Heart left ventricle (tissue), 16 donors: ENCODE results near the gene MYL6B. TPM values are rescaled to one million over a fixed set of nuclear protein-coding genes. Genes with fewer than 3 reads are reported as not detected.
"Not testable (repeated sequence)": the region's sequence is repeated elsewhere in the genome, so short reads cannot be mapped to it uniquely, and the experiment has no call there.

Source experiments
- ATAC-seq, 4 donors: fragments of 200-7000 bp; cut with Tn5 transposase; one replicate each; pipeline ENCODE4 v1.9.1; 2020 to 2022; ENCODE audit warnings: moderate library complexity in 4 of 4, mild to moderate bottlenecking in 3 of 4, moderate number of reproducible peaks in 1 of 4
- DNase-seq, 5 donors: peaks; one replicate each; pipeline ENCODE4 v3.0.0-alpha.2; 2020
- H3K27ac ChIP-seq, 12 donors: fragments of 200-600 bp; sonication (generic) in 4 of 12; one replicate each; pipeline versions ENCODE4 v1.5.0 to v1.8.0; 2016 to 2022; ENCODE audit warnings: mild to moderate bottlenecking in 2 of 12
- H3K27me3 ChIP-seq, 9 donors: fragments of 200-600 bp; sonication (generic) in 2 of 9; one replicate each; pipeline versions ENCODE4 v1.5.1 to v1.8.0; 2016 to 2022; ENCODE audit warnings: mild to moderate bottlenecking in 3 of 9
- H3K36me3 ChIP-seq, 9 donors: fragments of 200-600 bp; sonication (generic) in 2 of 9; one replicate each; pipeline versions ENCODE4 v1.5.0 to v1.8.0; 2018 to 2022; ENCODE audit warnings: mild to moderate bottlenecking in 2 of 9
- H3K4me1 ChIP-seq, 12 donors: fragments of 200-600 bp; sonication (generic) in 4 of 12; one replicate each; pipeline versions ENCODE4 v1.5.0 to v1.8.0; 2016 to 2022; ENCODE audit warnings: mild to moderate bottlenecking in 3 of 12
- H3K4me3 ChIP-seq, 12 donors: fragments of 200-600 bp; sonication (generic) in 4 of 12; one replicate each; pipeline versions ENCODE4 v1.5.0 to v1.8.0; 2017 to 2022; ENCODE audit warnings: mild to moderate bottlenecking in 9 of 12, moderate library complexity in 4 of 12
- H3K9me3 ChIP-seq, 12 donors: fragments of 200-600 bp; sonication (generic) in 4 of 12; one replicate each; pipeline versions ENCODE4 v1.5.0 to v1.8.0; 2016 to 2022; ENCODE audit warnings: mild to moderate bottlenecking in 1 of 12
- POLR2A ChIP-seq, 2 donors: fragments of 450-650 bp; IDR thresholded peaks; one replicate each; pipeline ENCODE4 v1.6.1; 2017; ENCODE audit warnings: antibody characterized with exemption in 2 of 2, mild to moderate bottlenecking in 2 of 2, moderate library complexity in 2 of 2
- WGBS, 4 donors: extraction: QIAGEN DNeasy Blood & Tissue Kit in 2 of 4; methylation state at CpG; one replicate each; pipeline versions ENCODE4 v1.1.5 to v1.1.7; 2013 to 2018; 5-methylcytosine and 5-hydroxymethylcytosine counted together
- intact Hi-C, 10 donors: fragments of 100-400 bp; cut with DNase I; formaldehyde crosslinking; loops; one replicate each; pipeline versions ENCODE4 v1.11.1 to v1.14.2; 2022
- polyA plus RNA-seq, 2 donors: library from polyadenylated mRNA; stranded (reverse); fragments of 200-250 nt; gene quantifications; one replicate each; pipeline ENCODE4 v1.2.3, GENCODE V29; 2013
- total RNA-seq, 9 donors: library from RNA; depleted of rRNA in 2 of 9; stranded (reverse); fragments of >200 nt in 2 of 9; fragmentation: NEBNext Ultra II Directional in 3 of 9; extraction: Animal tissue kit (Norgen Biotek cat#: 25700) in 3 of 9; gene quantifications; one replicate each; pipeline versions ENCODE4 v1.1.0 to v1.2.4, GENCODE V29; 2016 to 2023
- TF ChIP-seq, protein P1 (sequence below), 12 donors: fragments of 200-600 bp; sonication (generic) in 4 of 12; IDR thresholded peaks; one replicate each; pipeline versions ENCODE4 v1.5.0 to v1.8.0; 2018 to 2022; ENCODE audit warnings: antibody characterized with exemption in 12 of 12, mild to moderate bottlenecking in 5 of 12
- donor health status: ischemic (EF 13 %, LVEDD 7.1; RV severe dilation, severe dysfunction).
- donor health status: healthy with polysubstance abuse.
- donor health status: DM: no; HTN: yes; CAD: no.
- donor health status: DM: no; HTN: no; CAD: no.
- donor health status: ischemic (EF 25% LVEDD 6.9; RV normal size, moderate dysfunction).
- donor health status: ischemic (EF 25% LVEDD 5.7; RV mildly dilated, moderate dysfunction).
- donor health status: healthy.
- donor health status: DM: yes; HTN: yes; CAD: no.
- donor health status: ischemic (EF 35%, LVEDD 5.7; RV mildly dilated, moderate dysfunction).
- donor health status: nonischemic (EF 11% LVEDD 7.7; RV severe dilation, severe dysfunction).
- donor health status: DM: yes; HTN: yes; CAD: no.
- donor health status: PGD.
- donor health status: ischemic (EF 29% LVEDD 5.4; RV normal size, mild dysfunction).
- donor health status: nonischemic (EF 23%, LVEDD 6.1; RV moderate dilation, normal function).

MYL6B gene
- total and polyA plus RNA-seq, 11 donors, result 27.5 to 65.9 (median 41.1) TPM

DNA sequence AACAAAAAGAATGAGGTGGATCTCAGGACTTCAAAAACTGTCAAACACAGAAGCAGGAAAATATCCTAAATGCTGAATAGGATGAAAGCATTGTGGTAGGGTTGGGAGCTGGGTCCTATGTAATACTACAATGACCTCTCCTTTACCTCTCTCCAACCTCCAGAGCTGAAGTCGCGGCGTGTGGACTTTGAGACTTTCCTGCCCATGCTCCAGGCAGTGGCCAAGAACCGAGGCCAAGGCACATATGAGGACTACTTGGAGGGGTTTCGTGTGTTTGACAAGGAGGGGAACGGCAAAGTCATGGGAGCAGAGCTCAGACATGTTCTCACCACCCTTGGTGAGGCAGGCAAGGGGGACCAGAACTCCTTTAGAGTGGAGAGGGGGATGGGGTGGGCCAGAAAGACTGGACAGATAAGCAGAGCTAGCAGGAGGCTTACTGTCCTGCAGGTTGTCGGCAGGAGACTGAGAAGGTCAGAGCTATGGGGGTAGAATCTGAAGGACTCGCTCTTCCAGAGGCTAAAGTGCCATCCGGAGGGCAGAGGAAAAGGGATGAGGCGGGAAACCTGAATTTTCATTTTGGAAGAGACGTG lies 3.0 kb downstream of the MYL6B start:
- Histone ChIP-seq H3K4me1 (peaks cover 4 to 46% (median 32%) of the 10 kb centered on the region in 12 donors), H3K36me3 (peaks cover 0 to 12% (median 10%) of the 10 kb centered on the region in 9 donors), H3K27ac (no peak overlapping the region), H3K9me3 (no peaks in the 10 kb centered on the region), H3K27me3 (no peaks in the 10 kb centered on the region), H3K4me3 (no peak overlapping the region)
- TF ChIP-seq, protein P1, sequence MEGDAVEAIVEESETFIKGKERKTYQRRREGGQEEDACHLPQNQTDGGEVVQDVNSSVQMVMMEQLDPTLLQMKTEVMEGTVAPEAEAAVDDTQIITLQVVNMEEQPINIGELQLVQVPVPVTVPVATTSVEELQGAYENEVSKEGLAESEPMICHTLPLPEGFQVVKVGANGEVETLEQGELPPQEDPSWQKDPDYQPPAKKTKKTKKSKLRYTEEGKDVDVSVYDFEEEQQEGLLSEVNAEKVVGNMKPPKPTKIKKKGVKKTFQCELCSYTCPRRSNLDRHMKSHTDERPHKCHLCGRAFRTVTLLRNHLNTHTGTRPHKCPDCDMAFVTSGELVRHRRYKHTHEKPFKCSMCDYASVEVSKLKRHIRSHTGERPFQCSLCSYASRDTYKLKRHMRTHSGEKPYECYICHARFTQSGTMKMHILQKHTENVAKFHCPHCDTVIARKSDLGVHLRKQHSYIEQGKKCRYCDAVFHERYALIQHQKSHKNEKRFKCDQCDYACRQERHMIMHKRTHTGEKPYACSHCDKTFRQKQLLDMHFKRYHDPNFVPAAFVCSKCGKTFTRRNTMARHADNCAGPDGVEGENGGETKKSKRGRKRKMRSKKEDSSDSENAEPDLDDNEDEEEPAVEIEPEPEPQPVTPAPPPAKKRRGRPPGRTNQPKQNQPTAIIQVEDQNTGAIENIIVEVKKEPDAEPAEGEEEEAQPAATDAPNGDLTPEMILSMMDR (IDR thresholded peaks at IDR 0.05), result no peak
- no peak for TF ChIP-seq POLR2A (IDR thresholded peaks at IDR 0.05)
- 86 to 94% (median 91%) methylated on average over 11 of the region's 11 CpGs for WGBS, 4 donors
- DNase-seq (no peak), ATAC-seq (no peak)
- intact Hi-C loops, result loop anchor here in 4 of 10 donors (5.0 kb wide), 2 partner anchors 33 to 38 kb away; partner anchors contain the start of genes RPL41 (in 3 of the 4) and ZC3H10 (in 3 of the 4)

- Histone ChIP-seq H3K4me1 (peaks cover 8 to 46% (median 41%) of the 10 kb centered on the region in 12 donors), H3K27ac (peak overlapping the region; percentile 92 to 99 (median 98)), H3K36me3 (peaks cover 0 to 25% (median 23%) of the 10 kb centered on the region in 9 donors), H3K4me3 (peak overlapping the region in 11 of 12 donors; percentile 22 to 98 (median 93))
- H3K9me3 ChIP-seq, ATAC-seq, H3K27me3 ChIP-seq, DNase-seq: not testable (repeated sequence)
- 94 to 97% (median 95%) methylated on average over 21 of the region's 21 CpGs for WGBS, 4 donors
- intact Hi-C loops, result loop anchor here in 5 of 10 donors (1.0 to 5.0 kb wide), 3 partner anchors 28 to 39 kb away; partner anchors contain the start of genes RPL41 (in 3 of the 5), ZC3H10 (in 3 of the 5) and ESYT1 (in 1 of the 5)
These were observed 4.2 kb downstream of the MYL6B start for GRCh38 chr12:56156464-56157200.

DNA sequence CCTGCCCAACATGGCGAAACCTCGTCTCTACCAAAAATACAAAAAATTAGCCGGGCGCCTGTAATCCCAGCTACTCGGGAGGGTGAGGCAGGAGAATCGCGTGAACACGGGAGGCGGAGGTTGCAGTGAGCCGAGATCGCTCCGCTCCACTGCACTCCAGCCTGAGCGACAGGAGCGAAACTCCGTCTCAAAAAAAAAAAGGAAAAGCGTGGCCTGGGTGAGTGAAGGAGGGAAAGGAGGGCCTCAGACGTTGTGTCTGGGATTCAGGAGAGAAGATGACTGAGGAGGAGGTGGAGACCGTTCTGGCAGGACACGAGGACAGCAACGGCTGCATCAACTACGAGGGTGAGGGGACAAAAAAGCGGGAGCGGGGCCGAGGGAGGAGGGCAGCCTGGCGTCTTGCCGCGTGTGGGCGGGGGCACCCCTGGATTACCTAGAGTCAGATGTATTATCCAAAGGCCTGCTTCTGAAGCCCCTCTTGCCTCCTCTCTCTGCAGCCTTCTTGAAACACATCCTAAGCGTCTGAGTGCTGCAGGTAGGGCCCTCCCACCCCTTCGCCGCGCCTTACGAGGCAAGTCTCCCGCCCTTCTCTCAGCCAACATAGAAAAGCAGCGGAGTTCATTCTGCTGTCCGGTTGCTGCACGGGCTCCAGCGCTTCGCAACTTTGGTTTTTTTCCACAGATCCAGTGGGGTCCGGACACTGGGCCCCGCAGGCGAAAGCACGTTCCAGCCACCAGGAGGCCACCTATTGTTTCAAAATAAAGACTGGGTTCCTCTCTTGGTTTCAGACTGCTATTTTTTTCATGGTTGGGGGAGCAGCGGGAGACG lies 5.0 kb downstream of the MYL6B start:
- intact Hi-C loops, result loop anchor here in 9 of 10 donors (1.0 to 5.0 kb wide), 7 partner anchors 29 to 40 kb away; partner anchors contain the start of genes ZC3H10 (in 6 of the 9), RPL41 (in 3 of the 9), ESYT1 (in 2 of the 9) and SMARCC2 (in 1 of the 9)
- H3K27me3 ChIP-seq, result no peaks in the 10 kb centered on the region
- ATAC-seq (peak; percentile 23 to 55 (median 42)), DNase-seq (peak; percentile 78 to 83 (median 79))
- H3K9me3 ChIP-seq, result no peaks in the 10 kb centered on the region
- TF ChIP-seq POLR2A (IDR thresholded peaks at IDR 0.05), result peak in 1 of 2 donors; percentile 23
- TF ChIP-seq, protein P1 (IDR thresholded peaks at IDR 0.05), result peak; percentile 41 to 81 (median 60)
- peaks cover 8 to 51% (median 43%) of the 10 kb centered on the region in 12 donors for H3K4me1 ChIP-seq
- peaks cover 0 to 33% (median 31%) of the 10 kb centered on the region in 9 donors for H3K36me3 ChIP-seq
- WGBS, 4 donors, result 7 to 12% (median 8%) methylated on average over 44 to 45 of the region's 45 CpGs
- peak overlapping the region; percentile 22 to 98 (median 90) for H3K4me3 ChIP-seq
- peak overlapping the region; percentile 92 to 99 (median 98) for H3K27ac ChIP-seq
